ENCODE measurements around the gene C6orf136. TPM values are rescaled to one million over a fixed set of nuclear protein-coding genes. Genes with fewer than 3 reads are reported as not detected.

The C6orf136 gene
- total and polyA plus RNA-seq, 9 of the 15 experiments (the other 6 are each of a cell fraction or from before 2014, with no cell fraction given): 14.1 to 63.1 (median 18.4) TPM

- TF ChIP-seq ZBTB43 (CRISPR knock-in tag; IDR thresholded peaks at IDR 0.05) (no peak), DLX4 (CRISPR knock-in tag; IDR thresholded peaks at IDR 0.05) (no peak), POLR2B (IDR thresholded peaks at IDR 0.05; ENCODE audit: low read depth, partially characterized antibody) (peak; percentile 50), NONO (IDR thresholded peaks at IDR 0.05; ENCODE audit: low read depth in 2 of 2, low read length in 1 of 2) (no peak; a peak in 1 of 4 replicates), TGIF2 (CRISPR knock-in tag; IDR thresholded peaks at IDR 0.05) (no peak), SFPQ (IDR thresholded peaks at IDR 0.05; ENCODE audit: low read depth, low read length) (no peak), ZNF668 (CRISPR knock-in tag; IDR thresholded peaks at IDR 0.05) (peak; percentile 27; the same call in 1 of the 2 replicates), FOXK1 (CRISPR knock-in tag; IDR thresholded peaks at IDR 0.05; ENCODE audit: borderline replicate concordance) (no peak), HDGF (IDR thresholded peaks at IDR 0.05) (no peak; the same call in 1 of the 2 replicates), MXD1 (CRISPR knock-in tag; IDR thresholded peaks at IDR 0.05; ENCODE audit: borderline replicate concordance, poor library complexity, severe bottlenecking) (no peak), PHF8 (IDR thresholded peaks at IDR 0.05; ENCODE audit: borderline replicate concordance, low read length) (no peak), ILF3 (IDR thresholded peaks at IDR 0.05; ENCODE audit: borderline replicate concordance) (peak; percentile 85), CBX3 (IDR thresholded peaks at IDR 0.05; ENCODE audit: borderline replicate concordance in 1 of 2, low read length in 2 of 2) (no peak), KLF16 (IDR thresholded peaks at IDR 0.05) (no peak), GTF2F1 (IDR thresholded peaks at IDR 0.05; ENCODE audit: low read depth, low read length) (no peak), MBD2 (IDR thresholded peaks at IDR 0.05; ENCODE audit: borderline replicate concordance, low read depth) (no peak), ZC3H8 (IDR thresholded peaks at IDR 0.05) (no peak), GATAD2A (IDR thresholded peaks at IDR 0.05) (no peak), ZNF165 (CRISPR knock-in tag; IDR thresholded peaks at IDR 0.05; ENCODE audit: borderline replicate concordance) (no peak), SMC3 (conservative IDR thresholded peaks at IDR 0.05; ENCODE audit: insufficient read depth, low read depth, low read length) (no peak), KAT7 (CRISPR knock-in tag; IDR thresholded peaks at IDR 0.05; ENCODE audit: borderline replicate concordance) (peak; percentile 96), NR1H2 (CRISPR knock-in tag; IDR thresholded peaks at IDR 0.05) (no peak), PHB2 (IDR thresholded peaks at IDR 0.05; ENCODE audit: low read depth) (no peak; the same call in 1 of the 2 replicates), ZBED1 (IDR thresholded peaks at IDR 0.05) (no peak), PURB (CRISPR knock-in tag; IDR thresholded peaks at IDR 0.05; ENCODE audit: low read depth) (no peak), TRIM24 (IDR thresholded peaks at IDR 0.05) (no peak)
These were observed 32.7 kb upstream of the C6orf136 start (continued) for GRCh38 chr6:30614044-30614842.

Data from K562 (cell line).